Brain microvascular endothelial cell (primary cell): ENCODE results near the gene PPP1R1C.
"Not testable (repeated sequence)": the region's sequence is repeated elsewhere in the genome, so short reads cannot be mapped to it uniquely, and the experiment has no call there.

Experiments used
- DNase-seq: peaks from one replicate; pipeline ENCODE4 v3.0.0-alpha.2; 2020
- H3K27ac ChIP-seq: fragments of 250-450 bp; sonication (Bioruptor Pico); 2 replicates; pipeline ENCODE4 v1.5.1; 2020; ENCODE audit warnings: mild to moderate bottlenecking, moderate library complexity
- H3K27me3 ChIP-seq: fragments of 250-450 bp; sonication (Bioruptor Pico); replicated peaks from 2 replicates; pipeline ENCODE4 v1.5.1; 2020; ENCODE audit warnings: mild to moderate bottlenecking
- H3K36me3 ChIP-seq: fragments of 250-450 bp; sonication (Bioruptor Pico); replicated peaks from 2 replicates; pipeline ENCODE4 v1.5.1; 2020; ENCODE audit warnings: mild to moderate bottlenecking
- H3K4me3 ChIP-seq: 2 replicates; pipeline ENCODE4 v1.5.1; 2011; ENCODE audit warnings: low read depth, mild to moderate bottlenecking, control low read depth, low read length, moderate library complexity
- in situ Hi-C: cut with HindIII; loops from 2 replicates; pipeline ENCODE4 v1.10.0; 2017; ENCODE audit warnings: low sequenced_read_pairs, low pct_ligation_motif_present
- TF ChIP-seq, protein P1 (sequence below): IDR thresholded peaks from 2 replicates; pipeline ENCODE4 v1.5.1; 2011; ENCODE audit warnings: low read depth, mild to moderate bottlenecking, moderate library complexity, low read length, control low read depth, inconsistent platforms; ENCODE audit errors: missing control alignments

The PPP1R1C gene

DNA sequence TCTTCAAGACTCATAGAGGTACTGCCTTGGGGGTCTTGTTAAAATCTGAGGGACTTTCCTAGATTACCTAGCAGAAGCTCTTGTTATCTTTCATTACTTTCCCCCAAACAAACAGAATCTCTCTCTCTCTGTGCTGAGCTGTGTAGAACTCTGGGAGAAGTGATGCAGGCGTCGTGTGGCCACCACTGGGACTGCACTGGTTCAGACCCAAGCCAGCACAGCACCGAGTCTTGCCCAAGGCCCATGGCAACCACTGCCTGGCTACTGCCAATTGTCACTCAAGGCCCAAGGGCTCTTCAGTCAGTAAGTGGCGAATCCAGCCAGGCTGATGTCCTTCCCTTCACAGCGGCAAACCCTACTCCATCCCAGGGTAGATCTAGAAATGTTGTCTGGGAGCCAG is 28.6 kb downstream of the PPP1R1C start:
- Histone ChIP-seq H3K27me3 (no peaks in the 10 kb centered on the region), H3K27ac (no peak overlapping the region), H3K4me3 (no peak overlapping the region), H3K36me3 (no peaks in the 10 kb centered on the region)
- TF ChIP-seq, protein P1, sequence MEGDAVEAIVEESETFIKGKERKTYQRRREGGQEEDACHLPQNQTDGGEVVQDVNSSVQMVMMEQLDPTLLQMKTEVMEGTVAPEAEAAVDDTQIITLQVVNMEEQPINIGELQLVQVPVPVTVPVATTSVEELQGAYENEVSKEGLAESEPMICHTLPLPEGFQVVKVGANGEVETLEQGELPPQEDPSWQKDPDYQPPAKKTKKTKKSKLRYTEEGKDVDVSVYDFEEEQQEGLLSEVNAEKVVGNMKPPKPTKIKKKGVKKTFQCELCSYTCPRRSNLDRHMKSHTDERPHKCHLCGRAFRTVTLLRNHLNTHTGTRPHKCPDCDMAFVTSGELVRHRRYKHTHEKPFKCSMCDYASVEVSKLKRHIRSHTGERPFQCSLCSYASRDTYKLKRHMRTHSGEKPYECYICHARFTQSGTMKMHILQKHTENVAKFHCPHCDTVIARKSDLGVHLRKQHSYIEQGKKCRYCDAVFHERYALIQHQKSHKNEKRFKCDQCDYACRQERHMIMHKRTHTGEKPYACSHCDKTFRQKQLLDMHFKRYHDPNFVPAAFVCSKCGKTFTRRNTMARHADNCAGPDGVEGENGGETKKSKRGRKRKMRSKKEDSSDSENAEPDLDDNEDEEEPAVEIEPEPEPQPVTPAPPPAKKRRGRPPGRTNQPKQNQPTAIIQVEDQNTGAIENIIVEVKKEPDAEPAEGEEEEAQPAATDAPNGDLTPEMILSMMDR, result no peak
- DNase-seq, result no peak
- in situ Hi-C loops, result no loop called here

DNA sequence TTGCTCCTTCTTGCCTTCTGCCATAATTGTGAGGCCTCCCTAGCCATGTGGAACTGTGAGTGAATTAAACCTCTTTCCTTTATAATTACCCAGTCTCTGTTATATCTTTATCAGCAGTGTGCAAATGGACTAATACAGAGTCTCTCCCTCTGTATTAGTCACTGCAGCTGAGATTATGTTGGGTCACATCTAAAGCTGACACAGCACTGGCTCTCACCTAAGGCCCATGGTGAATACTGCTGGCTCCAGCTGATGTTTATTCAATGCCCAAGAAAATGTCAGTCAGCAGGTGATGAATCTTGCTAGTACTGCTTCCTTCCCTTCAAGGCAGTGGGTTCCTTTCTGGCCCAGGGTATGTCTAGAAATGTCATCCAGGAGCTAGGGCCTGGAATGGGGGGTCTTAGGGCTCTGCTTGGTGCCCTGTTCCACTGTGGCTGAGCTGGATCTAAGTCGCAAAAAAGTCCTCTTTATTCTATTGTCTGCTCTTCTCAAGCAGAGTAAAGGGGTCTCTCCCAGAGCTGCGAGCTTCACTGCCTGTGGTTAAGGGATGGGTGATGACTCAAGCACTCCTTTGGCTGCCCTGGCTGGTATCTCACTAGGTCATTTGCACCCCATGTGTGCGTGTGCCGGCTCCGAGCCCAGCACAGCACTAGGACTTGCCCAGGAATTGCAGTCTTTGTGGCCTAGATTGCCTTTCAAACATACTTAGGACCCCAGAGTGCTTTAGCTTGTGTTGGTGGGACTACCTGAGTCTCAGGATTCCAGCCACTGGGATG is 29.9 kb downstream of the PPP1R1C start:
- Histone ChIP-seq H3K36me3 (no peaks in the 10 kb centered on the region), H3K4me3 (no peak overlapping the region), H3K27ac (no peak overlapping the region), H3K27me3 (no peaks in the 10 kb centered on the region)
- peak; percentile 39 for DNase-seq
- in situ Hi-C loops, result no loop called here
- TF ChIP-seq, protein P1, result no peak

DNA sequence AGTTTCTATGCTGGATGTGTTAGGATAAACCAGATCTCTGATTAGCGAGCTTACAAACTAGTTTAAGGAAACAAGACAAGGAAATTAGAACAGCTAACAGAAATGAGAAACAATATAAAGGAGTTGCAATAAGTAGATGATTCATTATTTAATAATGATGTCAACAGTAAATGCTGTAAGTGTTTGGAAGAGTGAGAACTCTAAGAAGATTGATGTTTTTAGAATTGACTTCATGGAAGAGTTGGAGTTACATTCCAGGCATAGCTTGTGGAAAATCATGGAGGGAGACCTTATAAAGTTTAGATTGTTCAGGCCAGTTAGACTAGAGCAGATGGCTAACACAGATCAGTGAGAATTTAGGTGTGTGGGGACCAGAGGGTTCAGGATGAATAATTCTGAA is 32.6 kb downstream of the PPP1R1C start:
- Histone ChIP-seq H3K27ac (no peak overlapping the region), H3K4me3 (no peak overlapping the region), H3K27me3 (no peaks in the 10 kb centered on the region), H3K36me3 (no peaks in the 10 kb centered on the region)
- in situ Hi-C loops, result no loop called here
- no peak for DNase-seq
- TF ChIP-seq, protein P1, result no peak

DNA sequence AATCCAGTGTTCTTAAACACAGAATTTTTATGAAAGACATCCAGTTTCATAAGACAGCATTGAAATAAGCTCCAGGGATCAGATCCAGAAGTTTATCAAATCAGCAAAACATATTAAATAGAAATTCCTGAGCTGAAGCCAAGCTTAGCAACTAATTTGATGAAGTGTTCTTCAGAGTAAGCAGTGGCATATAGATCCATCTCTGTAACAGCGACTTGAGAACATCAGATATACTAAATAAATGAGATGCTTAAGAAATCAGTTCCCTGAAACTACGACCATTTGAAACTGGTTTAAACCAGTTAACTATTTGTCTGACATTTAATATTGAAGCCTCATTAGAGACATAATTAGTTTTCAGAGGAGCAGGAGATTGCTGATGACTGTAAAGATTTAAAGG is 34.1 kb downstream of the PPP1R1C start:
- Histone ChIP-seq H3K27ac (no peak overlapping the region), H3K36me3 (no peaks in the 10 kb centered on the region), H3K4me3 (no peak overlapping the region), H3K27me3 (no peaks in the 10 kb centered on the region)
- in situ Hi-C loops, result no loop called here
- TF ChIP-seq, protein P1, result no peak
- DNase-seq, result no peak

DNA sequence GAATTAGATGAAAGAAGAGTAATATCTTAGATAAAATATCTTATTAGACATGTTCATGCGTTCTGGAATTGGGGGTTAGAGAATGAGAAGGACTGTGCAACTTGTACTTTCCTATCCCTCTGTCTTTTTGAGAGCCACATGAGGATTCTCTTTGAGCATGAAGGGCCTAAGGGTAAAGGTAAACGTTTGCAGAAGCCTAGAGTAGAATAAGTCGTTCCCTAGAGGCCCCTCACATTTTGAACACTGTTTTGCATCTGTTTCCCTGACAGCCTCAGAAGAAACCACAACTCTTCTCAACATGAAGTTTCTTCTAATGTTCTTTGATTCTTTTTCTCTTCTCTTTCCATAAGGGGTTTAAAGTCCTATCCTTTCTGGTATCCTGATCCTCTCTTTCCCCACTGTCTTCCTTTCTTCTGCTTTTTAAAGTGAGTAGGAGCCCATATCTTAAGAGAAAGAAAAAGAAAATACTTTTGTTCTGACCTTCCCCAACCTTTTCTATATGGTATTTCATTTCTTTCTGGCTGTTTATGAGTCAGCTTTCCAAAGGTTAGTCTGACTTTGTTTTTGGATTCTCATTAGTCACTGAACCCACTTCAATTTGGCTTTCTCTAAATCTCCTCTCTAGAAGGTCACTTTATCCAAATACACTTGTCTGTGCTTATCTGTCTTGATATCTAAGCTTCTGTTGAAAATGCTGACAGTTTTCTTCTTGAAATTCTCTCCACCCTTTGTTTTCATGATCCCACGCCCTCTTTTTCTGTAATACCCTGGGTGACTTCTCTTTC is 34.8 kb downstream of the PPP1R1C start:
- TF ChIP-seq, protein P1, result no peak
- peak; percentile 36 for DNase-seq
- in situ Hi-C loops, result no loop called here
- H3K27me3 ChIP-seq, result no peaks in the 10 kb centered on the region
- H3K4me3 ChIP-seq, result no peak overlapping the region
- no peaks in the 10 kb centered on the region for H3K36me3 ChIP-seq
- peak overlapping the region; percentile 32 for H3K27ac ChIP-seq

DNA sequence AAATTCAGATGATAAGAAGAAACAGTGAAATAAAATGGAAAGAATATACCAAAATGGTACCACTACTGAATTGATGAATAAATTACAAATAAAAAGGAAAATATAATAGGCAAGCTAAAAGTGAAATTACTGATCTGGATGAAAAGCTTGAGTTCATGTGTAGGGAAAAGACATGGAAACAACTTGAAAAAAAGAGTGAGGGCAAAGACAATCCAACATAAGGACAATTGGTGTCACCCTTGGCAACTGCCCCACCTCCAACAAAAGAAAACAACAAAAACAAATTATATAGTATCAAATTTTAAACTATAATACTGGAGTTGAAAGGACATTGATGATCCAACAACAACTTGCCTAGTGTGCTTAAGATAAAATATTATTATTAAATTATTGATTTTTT is 37.6 kb downstream of the PPP1R1C start:
- in situ Hi-C loops, result no loop called here
- DNase-seq, result no peak
- Histone ChIP-seq H3K27ac (no peak overlapping the region), H3K4me3 (no peak overlapping the region), H3K27me3 (no peaks in the 10 kb centered on the region), H3K36me3 (no peaks in the 10 kb centered on the region)
- TF ChIP-seq, protein P1, result no peak

DNA sequence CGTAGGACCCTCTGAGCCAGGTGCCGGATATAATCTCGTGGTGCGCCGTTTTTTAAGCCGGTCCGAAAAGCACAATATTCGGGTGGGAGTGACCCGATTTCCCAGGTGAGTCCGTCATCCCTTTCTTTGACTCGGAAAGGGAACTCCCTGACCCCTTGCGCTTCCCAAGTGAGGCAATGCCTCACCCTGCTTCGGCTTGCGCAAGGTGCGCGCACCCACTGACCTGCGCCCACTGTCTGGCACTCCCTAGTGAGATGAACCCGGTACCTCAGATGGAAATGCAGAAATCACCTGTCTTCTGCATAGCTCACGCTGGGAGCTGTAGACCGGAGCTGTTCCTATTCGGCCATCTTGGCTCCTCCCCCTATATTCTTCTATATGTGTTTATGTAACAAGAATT is 45.2 kb downstream of the PPP1R1C start:
- H3K27ac ChIP-seq, in situ Hi-C loops, H3K27me3 ChIP-seq, DNase-seq, H3K36me3 ChIP-seq: not testable (repeated sequence)
- H3K4me3 ChIP-seq, result peak overlapping the region; percentile 17
